NCI-H82 treated with DMSO at 0.1 percent for 48 hours (cell line): ENCODE results near the gene MEA1.

ENCODE experiments used
- DNase-seq: peaks from one replicate; lab custom pipeline; 2025; ENCODE audit not compliant: unreplicated experiment; lab: John Stamatoyannopoulos, UW

The MEA1 gene

GRCh38 chr6:42978487-42978838, 35.3 kb downstream of the MEA1 start:
- DNase-seq = no peak

- DNase-seq = peak; percentile 19
Measured at GRCh38 chr6:42974919-42975505, 38.7 kb downstream of the MEA1 start.

- no peak for DNase-seq
Measured at GRCh38 chr6:42973926-42974325, 39.8 kb downstream of the MEA1 start.

GRCh38 chr6:42971746-42972327, 41.9 kb downstream of the MEA1 start:
- no peak for DNase-seq

GRCh38 chr6:42970871-42971612, 42.7 kb downstream of the MEA1 start:
- no peak for DNase-seq

- DNase-seq = no peak
Measured at GRCh38 chr6:42969934-42970333, 43.8 kb downstream of the MEA1 start.

GRCh38 chr6:42969431-42969830, 44.3 kb downstream of the MEA1 start:
- DNase-seq = no peak

- no peak for DNase-seq
Measured at GRCh38 chr6:42968783-42969182, 45.0 kb downstream of the MEA1 start.

- DNase-seq = no peak
Measured at GRCh38 chr6:42968126-42968701, 45.5 kb downstream of the MEA1 start.

GRCh38 chr6:42967228-42967627, 46.5 kb downstream of the MEA1 start:
- DNase-seq = no peak

GRCh38 chr6:42966571-42966970, 47.2 kb downstream of the MEA1 start:
- DNase-seq = no peak

- DNase-seq = peak; percentile 40
Measured at GRCh38 chr6:42963855-42964605, 49.7 kb downstream of the MEA1 start.

GRCh38 chr6:42963179-42963854, 50.4 kb downstream of the MEA1 start:
- no peak for DNase-seq

- DNase-seq = no peak
Measured at GRCh38 chr6:42962502-42963178, 51.1 kb downstream of the MEA1 start.

- DNase-seq = no peak
Measured at GRCh38 chr6:42962096-42962495, 51.6 kb downstream of the MEA1 start.
